H1 (cell line): ENCODE data around the gene PLLP.

ENCODE experiments used
- EGR1 ChIP-seq: IDR thresholded peaks from 2 replicates; pipeline ENCODE4 v1.6.1; 2011; ENCODE audit warnings: low read depth, low read length, borderline replicate concordance
- TF ChIP-seq, protein P1 (sequence below), 3 experiments: IDR thresholded peaks; 1 replicate in 2 of 3; 2 replicates in 1 of 3; pipeline versions ENCODE4 v1.5.1 to v1.6.1; 2011; ENCODE audit warnings: low read length in 3 of 3, mild to moderate bottlenecking in 3 of 3, inconsistent platforms in 2 of 3, low read depth in 1 of 3, moderate library complexity in 1 of 3; ENCODE audit not compliant: insufficient read depth in 1 of 3; ENCODE audit errors: control extremely low read depth in 1 of 3

DNA sequence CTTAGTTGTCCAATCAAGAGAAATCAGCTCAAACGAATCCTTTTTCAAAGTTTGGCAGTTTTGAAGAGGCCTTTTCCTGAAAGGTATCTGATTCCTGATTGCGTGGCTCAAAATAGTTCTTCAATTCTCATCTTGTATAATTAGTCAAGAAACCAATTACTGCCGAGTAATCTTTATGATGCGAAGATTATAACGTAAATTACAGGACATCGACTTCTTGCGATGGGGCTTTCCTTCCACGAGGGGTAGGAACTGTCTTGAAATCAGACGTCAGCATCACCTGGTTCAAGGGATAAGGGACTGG, 40.1 kb downstream of the PLLP start:
- TF ChIP-seq EGR1: no peak
- TF ChIP-seq, protein P1, sequence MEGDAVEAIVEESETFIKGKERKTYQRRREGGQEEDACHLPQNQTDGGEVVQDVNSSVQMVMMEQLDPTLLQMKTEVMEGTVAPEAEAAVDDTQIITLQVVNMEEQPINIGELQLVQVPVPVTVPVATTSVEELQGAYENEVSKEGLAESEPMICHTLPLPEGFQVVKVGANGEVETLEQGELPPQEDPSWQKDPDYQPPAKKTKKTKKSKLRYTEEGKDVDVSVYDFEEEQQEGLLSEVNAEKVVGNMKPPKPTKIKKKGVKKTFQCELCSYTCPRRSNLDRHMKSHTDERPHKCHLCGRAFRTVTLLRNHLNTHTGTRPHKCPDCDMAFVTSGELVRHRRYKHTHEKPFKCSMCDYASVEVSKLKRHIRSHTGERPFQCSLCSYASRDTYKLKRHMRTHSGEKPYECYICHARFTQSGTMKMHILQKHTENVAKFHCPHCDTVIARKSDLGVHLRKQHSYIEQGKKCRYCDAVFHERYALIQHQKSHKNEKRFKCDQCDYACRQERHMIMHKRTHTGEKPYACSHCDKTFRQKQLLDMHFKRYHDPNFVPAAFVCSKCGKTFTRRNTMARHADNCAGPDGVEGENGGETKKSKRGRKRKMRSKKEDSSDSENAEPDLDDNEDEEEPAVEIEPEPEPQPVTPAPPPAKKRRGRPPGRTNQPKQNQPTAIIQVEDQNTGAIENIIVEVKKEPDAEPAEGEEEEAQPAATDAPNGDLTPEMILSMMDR (IDR thresholded peaks at IDR 0.05; ENCODE audit: control extremely low read depth in 1 of 3, insufficient read depth in 1 of 3, low read depth in 1 of 3, low read length in 3 of 3): no peak
